ENCODE results near the gene PHF19.

The PHF19 gene

DNA sequence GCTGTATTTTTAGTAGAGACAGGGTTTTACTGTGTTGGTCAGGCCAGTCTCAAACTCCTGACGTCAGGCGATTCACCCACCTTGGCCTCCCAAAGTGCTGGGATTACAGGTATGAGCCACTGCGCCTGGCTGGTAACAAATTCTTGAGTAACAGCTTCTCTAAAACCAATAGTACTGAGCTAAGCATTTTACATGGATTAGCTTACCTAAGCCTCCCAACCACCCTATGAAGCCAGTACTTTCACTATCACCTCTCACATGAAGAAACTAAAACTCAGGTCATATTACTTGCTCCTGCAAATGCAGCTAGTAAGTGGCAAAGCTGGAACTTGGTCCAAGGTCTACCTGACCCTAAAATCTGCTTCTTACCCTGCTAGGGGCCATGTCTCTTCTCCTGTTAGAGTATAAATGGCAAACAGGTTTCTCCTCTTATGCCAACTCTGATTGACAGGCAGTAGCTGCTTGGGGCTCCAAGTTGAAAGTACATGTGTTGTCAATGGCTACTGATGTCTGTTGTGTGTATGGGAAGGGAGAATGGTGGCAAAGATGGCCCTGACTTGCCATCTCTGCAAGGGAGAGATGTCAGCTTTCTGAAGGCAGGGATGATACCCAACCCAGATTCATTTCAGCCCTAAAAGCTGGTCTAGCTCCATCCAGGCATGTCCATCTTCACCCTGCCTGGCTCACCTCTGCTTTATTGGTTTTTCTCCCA, 4.0 kb downstream of the PHF19 start:
- DNase-seq: no peak

DNA sequence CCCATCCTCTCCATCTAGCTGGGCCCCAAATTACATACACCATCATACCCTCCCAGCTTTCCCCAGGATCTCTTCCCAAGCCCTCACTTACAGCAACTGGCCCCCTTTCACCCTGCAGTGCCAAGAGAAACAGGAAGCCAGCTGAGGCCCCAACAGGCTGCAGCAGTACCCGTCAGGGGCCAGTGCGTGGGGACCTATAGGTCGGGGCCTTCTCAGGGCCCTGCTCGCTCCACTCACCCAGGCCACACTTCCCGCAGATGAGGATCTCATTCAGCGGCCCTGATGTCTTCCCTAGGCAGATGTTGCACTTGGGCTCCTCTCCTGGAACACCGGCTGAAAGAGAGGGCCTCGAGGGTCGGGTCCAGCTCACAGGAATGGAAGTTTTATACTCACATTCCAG, 6.8 kb downstream of the PHF19 start:
- no peak for DNase-seq

DNA sequence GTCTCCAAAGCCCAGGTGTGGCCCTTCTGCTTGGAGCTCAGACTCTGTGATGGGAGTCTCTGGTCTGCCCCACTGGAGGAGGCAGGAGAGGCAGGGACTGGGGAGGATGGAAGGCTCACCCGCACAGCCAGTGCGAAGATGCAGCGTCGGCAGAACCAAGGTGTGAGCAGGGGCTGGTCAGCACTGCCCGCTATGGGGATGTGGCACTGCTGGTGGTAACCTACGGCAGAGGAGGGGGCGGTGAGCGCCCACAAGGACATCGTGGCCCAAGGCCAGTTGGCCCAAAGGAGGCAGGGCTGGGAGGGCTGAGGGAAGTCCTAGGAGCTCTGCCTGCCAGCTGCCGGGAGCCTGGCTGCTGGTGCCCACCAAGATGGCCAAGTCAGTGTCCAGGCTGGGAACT, 7.3 kb downstream of the PHF19 start:
- DNase-seq: no peak

DNA sequence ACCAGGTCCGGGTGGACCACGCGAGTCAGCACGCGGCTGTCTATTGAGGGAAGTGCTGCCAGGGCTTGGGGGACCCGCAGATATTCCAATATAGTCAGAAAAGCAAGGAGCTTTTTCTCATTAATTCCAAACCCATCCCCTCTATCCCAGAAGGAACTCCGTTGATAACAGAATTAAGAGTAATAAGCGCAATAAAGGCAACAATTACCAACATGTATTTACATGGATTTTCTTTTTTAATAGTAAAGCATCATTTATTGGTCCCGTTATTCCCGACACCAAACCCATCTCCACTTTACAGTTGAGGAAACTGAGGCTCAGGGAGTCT, 7.7 kb downstream of the PHF19 start:
- no peak for DNase-seq

DNA sequence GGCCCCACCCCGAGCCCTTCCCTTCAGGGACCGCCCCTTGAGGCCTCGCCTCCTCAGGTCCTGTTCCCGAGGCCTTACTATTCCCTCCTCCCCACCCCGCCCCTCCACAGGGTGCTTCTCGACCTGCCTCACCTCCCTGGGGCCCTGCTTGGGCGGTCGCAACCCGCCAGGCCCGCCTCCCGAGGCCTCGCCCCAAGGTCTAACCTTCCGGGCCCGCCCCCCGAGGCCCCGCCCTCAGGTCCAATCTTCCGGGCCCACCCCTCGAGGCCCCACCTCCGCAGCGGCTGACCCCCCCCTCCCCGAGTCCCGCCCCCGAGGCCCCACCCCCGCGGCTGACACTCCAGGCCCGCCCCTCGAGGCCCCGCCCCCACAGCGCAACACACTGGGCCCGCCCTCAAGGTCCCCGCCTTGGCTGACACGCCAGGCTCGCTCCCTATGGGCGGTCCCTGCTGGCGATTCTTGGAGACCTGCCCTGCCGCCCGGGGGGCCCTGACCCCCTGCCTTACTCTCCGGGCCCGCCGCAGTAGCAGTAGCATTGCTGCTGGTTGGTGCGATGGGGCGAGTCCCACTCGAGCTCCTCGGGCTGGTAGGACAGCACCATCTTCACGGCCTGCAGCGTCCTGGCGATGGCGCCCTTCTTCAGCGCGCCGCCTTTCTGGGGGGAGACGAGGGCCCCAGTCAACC, 8.2 kb downstream of the PHF19 start:
- peak; percentile 99 for DNase-seq

DNA sequence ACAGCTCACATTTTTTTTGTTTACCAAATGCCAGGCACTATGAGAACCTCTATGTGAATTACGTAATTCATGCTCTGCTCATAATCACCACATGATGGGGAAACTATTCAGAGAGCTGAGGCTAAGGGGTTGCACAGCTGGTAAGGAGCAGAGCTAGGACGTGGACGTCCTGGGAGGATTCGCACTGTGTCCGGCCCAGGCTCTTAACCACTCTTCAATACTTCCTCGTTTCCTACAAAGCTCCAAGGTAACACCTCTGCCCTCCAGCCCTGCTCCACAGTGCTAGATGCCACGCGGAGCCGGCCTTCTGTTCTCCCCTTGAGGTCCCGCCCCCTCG, 8.7 kb downstream of the PHF19 start:
- DNase-seq: no peak

DNA sequence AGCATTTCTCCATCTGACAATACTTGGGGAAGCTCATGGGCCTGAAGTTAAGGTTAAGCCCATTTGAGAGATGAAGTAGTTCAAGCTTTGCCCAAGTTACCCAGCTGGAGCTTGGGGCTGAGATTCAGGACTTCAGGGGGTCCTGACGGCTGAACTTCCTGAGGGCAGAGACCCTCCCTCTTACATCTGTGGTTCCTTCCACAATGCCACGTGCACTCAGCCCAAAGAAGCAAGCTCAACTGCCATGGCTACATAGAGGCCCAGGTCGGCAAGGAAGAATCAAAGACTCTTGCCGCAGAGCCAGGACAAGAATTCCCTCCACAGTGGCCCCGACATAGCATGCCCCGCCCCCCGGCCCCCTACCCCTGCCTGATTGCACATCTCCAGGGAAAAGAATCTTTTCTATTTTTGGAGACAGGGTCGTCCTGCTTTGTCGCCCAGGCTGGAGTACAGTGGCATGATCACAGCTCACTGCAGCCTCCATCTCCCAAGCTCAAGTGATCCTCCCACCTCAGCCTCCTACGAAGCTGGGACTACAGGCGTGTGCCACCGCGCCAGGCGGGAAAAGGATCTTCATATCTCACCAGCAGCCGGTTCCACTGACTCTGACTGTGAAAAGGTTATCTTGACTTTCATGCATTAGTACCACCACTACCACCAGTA, 9.2 kb downstream of the PHF19 start:
- DNase-seq: no peak

DNA sequence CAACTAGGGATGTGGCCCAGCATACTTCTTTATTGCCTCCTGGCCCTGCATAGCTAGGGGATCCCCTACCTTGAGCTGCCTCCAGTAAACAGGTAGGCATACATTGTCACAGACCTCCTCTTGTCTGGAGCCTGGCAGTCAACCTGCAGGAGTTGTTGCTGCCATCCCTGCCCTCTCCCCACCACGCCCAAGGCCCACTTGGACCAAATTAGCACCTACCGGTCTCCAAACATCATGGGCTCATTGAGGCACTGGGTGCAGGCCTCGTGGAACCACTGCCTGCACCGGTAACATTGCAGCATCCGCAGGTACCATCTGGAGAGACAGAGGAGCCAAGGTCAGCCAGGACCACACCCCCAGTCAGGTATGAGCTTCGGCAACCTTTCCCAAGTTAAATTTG, 10.3 kb downstream of the PHF19 start:
- DNase-seq: no peak

DNA sequence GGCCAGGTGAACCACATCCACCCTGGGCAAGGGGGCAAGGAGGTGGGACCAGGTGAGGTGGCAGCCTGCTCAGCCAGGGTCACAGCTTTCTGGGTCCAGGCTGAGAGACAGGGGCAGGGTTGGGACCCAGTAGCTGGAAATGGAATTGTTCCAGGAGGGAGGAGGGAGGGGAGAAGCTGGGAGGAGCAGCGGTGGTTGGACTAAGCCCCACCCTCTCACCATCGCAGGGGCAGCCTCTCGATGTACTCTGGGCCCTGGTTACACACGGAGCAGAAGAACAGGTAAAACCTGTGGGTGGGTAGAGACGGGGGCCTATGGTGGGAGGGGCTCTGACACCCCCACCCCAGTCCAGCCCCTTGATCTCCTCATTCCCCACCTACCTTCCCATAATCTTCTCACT, 11.2 kb downstream of the PHF19 start:
- no peak for DNase-seq

DNA sequence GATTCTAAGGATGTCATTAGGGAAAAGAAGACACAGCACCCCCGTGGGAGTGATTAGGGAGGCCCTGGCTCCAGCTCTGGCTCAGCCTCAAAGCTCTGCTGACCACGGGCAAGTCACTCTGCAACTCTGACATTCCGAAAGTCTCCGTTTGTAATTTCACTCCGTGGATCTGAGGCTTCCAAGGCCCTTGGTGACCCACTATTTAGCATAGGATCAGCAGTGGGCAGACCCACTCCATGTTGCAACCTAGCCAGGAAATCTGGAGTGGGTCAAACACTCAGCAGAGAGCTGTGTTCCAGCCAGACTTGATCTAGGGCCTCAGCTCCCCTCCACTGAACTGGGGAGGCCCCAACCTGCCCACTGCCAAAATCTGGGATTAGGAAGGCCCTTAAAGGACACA, 11.8 kb downstream of the PHF19 start:
- no peak for DNase-seq

DNA sequence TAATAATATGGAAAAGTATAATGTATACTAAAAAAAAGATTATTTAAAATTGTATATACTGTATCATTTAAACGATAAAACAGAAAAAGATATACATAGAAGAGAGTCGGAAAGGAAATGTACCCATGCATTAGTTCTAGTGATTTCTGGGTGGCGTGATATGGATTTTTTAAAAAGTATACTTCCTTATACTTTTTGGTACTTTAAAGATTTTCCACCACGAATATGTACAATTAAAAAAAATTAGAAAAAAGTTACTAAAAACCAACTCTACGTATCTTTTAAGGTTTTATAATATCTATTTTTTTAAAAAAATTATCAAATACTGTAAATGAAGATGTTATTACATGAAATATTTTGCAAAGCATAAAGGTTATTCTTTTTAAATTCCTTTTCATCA, 12.3 kb downstream of the PHF19 start:
- no peak for DNase-seq

DNA sequence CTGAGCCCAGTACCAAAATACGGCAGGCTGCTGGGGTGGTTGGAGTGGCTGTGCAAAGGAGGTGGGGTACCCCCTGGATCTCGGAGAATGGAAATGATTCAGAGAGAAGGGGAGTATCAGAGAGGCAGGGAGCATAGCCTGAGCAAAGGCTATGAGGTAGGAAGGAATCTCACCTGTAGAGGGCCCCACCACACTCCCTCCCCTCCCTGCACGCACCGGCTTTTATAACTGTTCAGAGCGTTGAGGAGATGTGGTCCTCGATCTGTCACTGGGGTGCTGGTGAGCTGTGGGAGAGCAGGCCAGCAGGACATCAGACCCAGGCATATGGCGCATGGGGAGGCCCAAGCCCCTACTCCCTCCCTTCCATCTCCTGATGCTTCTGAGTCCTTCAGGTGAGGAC, 13.2 kb downstream of the PHF19 start:
- no peak for DNase-seq

DNA sequence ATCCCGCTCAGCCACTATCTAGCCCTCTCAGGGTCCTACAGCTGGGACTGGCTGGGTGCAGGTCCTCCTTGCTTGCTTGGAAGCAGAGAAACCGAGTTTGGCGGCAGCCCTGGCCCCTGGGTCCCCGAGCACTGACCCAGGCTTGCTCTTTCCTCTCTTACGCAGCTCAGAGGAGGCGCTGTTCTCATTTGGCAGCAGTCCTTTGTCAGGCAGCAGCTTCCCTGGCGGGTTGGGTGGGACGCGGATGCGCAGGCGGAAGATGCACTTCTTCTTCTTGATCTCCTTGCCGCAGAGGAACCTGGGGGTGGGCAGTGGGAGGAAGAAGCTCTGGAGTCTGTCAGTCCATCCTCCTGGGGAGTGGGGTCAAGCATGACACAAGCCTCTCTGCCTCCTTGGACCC, 14.5 kb downstream of the PHF19 start:
- DNase-seq: no peak

DNA sequence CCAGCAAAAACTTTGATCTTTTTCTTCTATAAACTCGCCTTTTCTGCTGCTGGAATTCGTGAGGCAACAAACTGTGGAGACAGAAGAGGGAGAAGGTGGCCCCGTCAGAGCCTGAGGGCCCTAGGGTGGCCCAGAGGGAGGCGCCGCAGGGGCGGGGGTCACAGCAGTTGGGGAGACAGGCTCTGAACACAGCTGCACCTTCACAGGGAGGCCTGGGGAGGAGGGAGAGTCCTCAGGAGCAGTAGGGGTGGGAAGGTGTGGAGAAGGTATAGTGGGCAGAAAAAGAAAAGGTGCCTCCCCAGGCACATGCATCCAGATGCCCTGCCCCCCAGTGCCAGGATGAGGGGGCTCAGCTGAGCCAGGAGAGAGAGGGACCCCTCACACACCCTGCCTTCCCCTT, 15.1 kb downstream of the PHF19 start:
- DNase-seq: no peak

DNA sequence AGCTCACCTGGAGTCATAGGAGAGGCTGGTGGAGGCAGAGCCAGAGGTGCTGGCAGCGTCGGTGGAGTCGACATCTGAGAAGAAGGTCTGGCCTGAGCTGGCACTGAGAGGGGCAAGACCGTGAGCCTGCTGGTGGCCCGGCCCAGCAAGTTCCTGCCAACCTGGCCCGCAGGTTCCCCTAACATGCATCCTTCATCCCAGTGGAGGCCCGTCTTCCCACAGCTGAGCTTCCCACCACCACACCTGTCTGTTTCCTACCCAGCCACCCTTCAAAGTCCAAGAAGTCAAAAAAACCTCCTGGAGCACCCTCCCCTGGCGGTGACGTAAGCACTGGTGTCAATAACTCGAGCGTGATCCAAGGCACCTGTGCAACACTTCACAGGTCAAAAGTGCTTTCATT, 16.9 kb downstream of the PHF19 start:
- DNase-seq: no peak

DNA sequence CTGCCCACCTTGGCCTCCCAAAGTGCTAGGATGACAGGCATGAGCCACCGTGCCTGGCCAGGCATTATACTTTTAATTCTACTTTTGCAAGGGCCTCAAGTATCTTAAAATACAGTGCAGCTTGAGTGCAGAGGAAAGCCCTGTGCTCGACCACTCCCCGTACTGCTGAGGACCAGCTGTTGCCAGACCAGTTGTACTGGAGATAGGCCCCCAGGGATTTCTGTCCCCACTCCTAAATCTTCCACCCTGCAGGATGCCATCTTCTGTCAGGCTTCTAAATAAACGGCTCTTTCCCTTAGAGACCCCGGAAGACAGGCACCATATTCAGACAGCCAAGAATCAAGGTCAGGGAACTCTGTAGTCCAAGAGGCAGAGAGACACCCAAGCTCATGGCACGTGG, 17.6 kb downstream of the PHF19 start:
- DNase-seq: no peak

DNA sequence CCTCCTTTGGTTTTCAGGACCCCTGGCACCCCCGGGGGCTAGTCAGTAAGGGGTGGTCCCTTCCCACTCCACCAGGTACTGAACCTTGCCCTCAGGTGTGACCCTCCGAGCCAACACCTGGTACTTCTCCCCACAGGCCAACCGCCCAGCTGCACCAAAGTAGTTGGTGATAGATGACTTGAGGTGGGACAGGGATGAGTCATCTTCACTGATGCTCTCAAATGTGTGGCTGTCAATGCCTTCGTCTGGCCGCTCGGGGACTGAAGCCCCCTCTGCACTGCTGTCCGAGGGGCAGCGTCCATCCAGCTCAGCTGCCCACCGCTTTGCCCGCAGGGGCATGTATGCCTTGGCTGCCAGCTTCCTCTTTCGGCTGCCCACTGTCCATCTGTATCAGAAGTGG, 19.1 kb downstream of the PHF19 start:
- DNase-seq: no peak

DNA sequence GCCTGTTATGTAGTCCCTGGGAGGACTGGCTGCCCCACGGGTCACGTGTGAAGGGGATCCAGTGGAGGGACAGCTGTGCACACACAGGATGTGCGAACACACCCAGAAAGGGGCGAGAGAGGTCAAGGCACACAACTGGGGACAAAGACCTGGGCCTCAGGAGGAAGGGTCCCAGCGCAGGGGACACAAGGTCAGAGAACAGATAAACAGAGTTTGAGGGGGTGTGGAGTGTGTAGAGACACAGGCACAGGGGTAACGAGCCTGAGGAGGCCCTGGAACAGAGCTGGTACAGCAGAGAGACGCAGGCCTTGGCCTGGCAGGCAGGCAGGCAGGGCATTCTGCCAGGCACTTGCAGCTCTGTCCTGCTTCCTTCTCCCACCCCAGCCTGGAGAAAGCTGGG, 19.5 kb downstream of the PHF19 start:
- DNase-seq: no peak

DNA sequence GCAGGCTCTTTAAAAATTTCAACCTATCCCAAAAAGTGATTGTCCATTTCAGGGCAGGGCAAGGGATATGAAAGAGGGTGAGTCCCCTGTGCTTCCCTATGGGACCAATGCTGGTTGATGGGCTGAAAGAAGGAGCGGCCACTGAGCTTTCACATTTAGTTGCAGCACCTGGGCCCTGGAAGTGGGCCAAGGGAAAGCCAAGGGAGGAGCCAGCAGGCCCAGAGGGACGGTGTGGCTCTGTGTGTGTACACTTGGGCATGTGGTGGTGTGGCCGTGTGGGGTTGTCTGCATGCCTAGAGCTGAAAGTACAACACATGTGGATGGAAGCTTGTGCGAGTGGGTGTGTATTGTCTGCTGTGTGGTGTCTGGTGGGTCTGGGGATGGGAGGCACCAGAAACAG, 20.3 kb downstream of the PHF19 start:
- DNase-seq: no peak

DNA sequence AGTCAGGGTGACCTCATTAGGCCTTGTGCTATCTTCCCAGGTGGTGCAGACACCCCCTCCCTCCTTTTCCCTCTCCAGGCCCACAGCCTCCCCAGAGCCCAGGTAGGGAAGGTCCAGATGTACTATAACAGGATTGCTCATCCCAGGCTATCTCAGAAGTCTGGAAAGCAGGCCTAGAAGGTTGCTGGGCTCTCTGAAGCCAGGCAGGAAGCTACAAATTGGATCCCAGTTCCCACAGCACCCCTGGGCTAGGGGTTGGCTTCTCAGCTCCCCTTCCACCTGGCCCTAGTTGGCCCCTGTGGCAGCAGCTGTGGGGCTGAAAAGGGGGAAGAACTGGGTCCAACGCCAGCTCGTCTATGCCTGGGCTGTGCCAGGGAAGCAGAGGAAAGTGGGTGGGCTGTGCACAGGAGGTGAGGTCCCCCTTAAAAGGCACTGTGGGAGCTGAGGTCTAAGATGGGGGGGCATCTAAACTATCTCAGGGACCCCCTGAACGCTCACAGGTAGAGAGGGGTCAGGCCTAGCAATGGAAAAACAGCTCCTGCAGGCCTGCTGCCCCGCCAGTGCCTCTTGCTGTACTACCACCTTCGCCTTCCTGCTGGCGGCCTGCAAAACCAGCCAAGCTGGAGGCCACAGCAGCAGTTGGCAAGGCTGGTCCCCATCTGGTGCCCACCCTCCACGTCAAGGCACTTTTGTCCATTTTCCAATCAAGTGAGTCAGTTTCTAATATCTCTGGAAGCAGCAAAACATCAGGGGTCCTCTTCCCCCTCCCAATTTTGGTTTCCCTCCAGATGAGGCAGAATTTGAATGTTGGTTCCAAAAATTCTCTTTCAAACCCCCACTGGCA, 20.9 kb downstream of the PHF19 start:
- DNase-seq: no peak

DNA sequence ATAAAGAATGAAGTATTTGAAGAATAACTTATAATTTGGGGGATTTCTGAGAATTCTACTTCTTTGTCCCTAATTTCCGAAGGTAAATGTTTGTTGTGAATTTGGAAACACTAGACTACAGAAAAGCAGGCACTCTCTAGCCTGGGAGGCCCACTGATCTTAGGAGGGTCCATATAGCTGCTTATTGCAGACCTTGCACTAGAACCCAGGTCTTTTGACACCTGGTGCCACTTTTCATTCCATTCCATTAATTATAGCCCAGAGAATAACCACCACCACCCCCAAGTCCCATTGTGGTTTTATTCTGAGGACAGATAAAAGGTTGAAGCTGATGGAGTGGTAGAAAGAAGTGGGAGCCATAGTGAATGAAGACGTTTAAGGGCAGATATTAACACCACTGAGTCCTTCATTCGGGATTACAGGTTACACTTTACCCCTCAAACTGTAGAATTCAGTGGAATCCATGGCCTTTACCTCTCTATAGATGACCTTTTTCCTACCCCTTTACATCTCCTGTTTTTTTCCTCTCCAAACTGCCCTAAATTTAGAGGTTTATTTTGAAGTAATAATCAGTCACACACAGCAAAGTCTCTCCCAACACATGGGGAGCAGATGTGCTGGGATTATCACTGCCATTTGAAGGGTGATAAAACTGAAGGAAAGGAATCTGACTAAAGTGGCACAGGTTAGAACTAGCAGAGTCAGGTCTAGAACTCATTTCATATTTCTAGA, 22.2 kb downstream of the PHF19 start:
- no peak for DNase-seq

DNA sequence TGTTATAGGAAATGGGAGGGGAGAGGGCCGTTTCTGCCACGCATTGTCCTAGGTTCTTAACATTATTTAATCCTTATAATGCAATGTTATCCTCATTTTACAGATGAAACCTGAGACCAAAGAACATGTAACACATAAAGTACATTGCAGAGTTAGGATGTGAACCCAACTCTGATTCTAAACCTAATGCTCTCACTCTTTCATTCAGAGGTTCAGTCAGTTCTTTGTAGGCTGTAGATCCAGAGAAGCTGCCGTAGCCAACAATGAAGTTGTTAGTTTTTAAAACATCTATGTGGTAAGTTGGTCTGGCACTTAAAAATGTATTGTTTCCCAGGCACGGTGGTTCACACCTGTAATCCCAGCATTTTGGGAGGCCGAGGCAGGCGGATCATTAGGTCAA, 23.8 kb downstream of the PHF19 start:
- no peak for DNase-seq
